Osteoblast (primary cell): ENCODE data around the gene NTF3. TPM values are rescaled to one million over a fixed set of nuclear protein-coding genes. Genes with fewer than 3 reads are reported as not detected.

Experiments
- DNase-seq: peaks from one replicate; pipeline ENCODE4 v3.0.0; 2011; ENCODE audit warnings: low spot score, mixed read lengths; ENCODE audit not compliant: insufficient read length; ENCODE audit errors: missing footprints
- H2AFZ ChIP-seq: 2 replicates; pipeline ENCODE4 v1.6.0; 2011; ENCODE audit warnings: mild to moderate bottlenecking, low read length
- H3K27ac ChIP-seq: 2 replicates; pipeline ENCODE4 v1.5.1; 2011; ENCODE audit warnings: mild to moderate bottlenecking, low read depth, low read length, moderate library complexity
- H3K27me3 ChIP-seq: 2 replicates; pipeline ENCODE4 v1.6.0; 2012; ENCODE audit warnings: mild to moderate bottlenecking, control low read depth, inconsistent platforms, low read length, moderate library complexity; ENCODE audit not compliant: insufficient read depth
- H3K36me3 ChIP-seq: 2 replicates; pipeline ENCODE4 v1.5.1; 2011; ENCODE audit warnings: mild to moderate bottlenecking, low read length, control low read depth, moderate library complexity; ENCODE audit not compliant: insufficient read depth
- H3K4me1 ChIP-seq: 2 replicates; pipeline ENCODE4 v1.5.1; 2011; ENCODE audit warnings: mild to moderate bottlenecking, low read length, control low read depth, moderate library complexity; ENCODE audit not compliant: insufficient read depth
- H3K4me2 ChIP-seq: 2 replicates; pipeline ENCODE4 v1.6.0; 2011; ENCODE audit warnings: mild to moderate bottlenecking, low read length; ENCODE audit not compliant: insufficient read depth
- H3K4me3 ChIP-seq: fragments of 200-600 bp; sonication (generic); 3 replicates; pipeline ENCODE4 v1.5.1; 2012; ENCODE audit warnings: mild to moderate bottlenecking, low read length, inconsistent platforms; ENCODE audit not compliant: insufficient read depth
- H3K79me2 ChIP-seq: 2 replicates; pipeline ENCODE4 v1.6.0; 2012; ENCODE audit warnings: mild to moderate bottlenecking, low read length, control low read depth, inconsistent platforms; ENCODE audit not compliant: insufficient read depth
- H3K9me3 ChIP-seq: 2 replicates; pipeline ENCODE4 v1.5.1; 2011; ENCODE audit warnings: low read depth, low read length, control low read depth
- H4K20me1 ChIP-seq: 2 replicates; pipeline ENCODE4 v1.6.0; 2012; ENCODE audit warnings: mild to moderate bottlenecking, low read length, control low read depth; ENCODE audit not compliant: insufficient read depth
- total RNA-seq: library from RNA; depleted of rRNA; stranded (reverse); fragments of >200 nt; gene quantifications from 2 replicates; pipeline ENCODE4 v1.2.3, GENCODE V29; 2012
- TF ChIP-seq, protein P1 (sequence below): IDR thresholded peaks from 2 replicates; pipeline ENCODE4 v1.5.1; 2011; ENCODE audit warnings: mild to moderate bottlenecking, low read depth, low read length, moderate library complexity; ENCODE audit errors: extremely low read depth

The NTF3 gene
- total RNA-seq, 1 donor: 1.1 TPM

DNA sequence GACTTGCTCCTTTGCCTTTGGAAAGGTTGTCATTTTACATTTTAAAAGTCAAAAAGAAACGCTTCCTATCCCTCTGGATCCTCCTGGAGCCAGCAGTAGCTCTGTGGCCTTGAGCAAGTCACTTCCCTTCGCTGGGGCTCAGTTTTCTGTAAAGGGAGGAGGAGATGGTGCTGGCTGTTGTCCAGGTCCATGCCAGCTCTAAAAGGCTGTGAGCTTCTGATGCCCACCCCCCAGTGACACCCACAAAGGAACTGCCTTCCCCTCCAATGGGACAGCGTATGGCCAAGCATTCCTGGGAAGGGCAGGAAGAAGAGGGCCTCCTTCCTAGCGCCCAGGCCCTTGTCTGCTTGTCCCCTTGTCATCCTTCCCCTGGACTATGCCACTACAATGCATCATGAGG lies 81.5 kb downstream of the NTF3 start:
- Histone ChIP-seq H4K20me1 (no peaks in the 10 kb centered on the region), H3K27ac (no peak overlapping the region), H3K9me3 (no peaks in the 10 kb centered on the region), H3K27me3 (no peaks in the 10 kb centered on the region), H3K79me2 (no peaks in the 10 kb centered on the region), H2AFZ (no peak overlapping the region), H3K4me1 (no peaks in the 10 kb centered on the region), H3K36me3 (no peaks in the 10 kb centered on the region), H3K4me3 (no peak overlapping the region), H3K4me2 (no peak overlapping the region)
- TF ChIP-seq, protein P1, sequence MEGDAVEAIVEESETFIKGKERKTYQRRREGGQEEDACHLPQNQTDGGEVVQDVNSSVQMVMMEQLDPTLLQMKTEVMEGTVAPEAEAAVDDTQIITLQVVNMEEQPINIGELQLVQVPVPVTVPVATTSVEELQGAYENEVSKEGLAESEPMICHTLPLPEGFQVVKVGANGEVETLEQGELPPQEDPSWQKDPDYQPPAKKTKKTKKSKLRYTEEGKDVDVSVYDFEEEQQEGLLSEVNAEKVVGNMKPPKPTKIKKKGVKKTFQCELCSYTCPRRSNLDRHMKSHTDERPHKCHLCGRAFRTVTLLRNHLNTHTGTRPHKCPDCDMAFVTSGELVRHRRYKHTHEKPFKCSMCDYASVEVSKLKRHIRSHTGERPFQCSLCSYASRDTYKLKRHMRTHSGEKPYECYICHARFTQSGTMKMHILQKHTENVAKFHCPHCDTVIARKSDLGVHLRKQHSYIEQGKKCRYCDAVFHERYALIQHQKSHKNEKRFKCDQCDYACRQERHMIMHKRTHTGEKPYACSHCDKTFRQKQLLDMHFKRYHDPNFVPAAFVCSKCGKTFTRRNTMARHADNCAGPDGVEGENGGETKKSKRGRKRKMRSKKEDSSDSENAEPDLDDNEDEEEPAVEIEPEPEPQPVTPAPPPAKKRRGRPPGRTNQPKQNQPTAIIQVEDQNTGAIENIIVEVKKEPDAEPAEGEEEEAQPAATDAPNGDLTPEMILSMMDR: no peak
- no peak for DNase-seq

DNA sequence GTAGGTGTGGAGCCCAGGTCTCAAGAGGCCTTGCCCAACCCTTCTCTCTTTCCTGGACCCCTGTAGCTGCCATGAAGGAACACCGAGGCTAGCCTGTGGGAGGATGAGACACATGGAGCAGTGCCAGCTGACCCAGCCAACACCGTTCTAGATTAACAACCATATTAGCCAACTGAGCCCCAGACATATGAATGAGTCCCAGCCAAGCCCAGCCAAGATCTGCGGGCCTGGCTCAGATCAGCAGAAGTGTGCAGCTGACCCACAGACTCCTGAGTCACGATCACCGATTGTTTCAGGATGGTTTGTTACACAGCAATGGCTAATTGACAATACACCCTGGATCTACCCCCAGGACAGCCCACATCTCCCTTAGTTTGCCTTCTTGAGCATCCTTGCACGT lies 82.1 kb downstream of the NTF3 start:
- H4K20me1 ChIP-seq: no peaks in the 10 kb centered on the region
- H3K27me3 ChIP-seq: no peaks in the 10 kb centered on the region
- H3K79me2 ChIP-seq: no peaks in the 10 kb centered on the region
- no peak overlapping the region for H3K4me2 ChIP-seq
- H3K4me3 ChIP-seq: no peak overlapping the region
- no peak for DNase-seq
- no peaks in the 10 kb centered on the region for H3K4me1 ChIP-seq
- no peak overlapping the region for H3K27ac ChIP-seq
- H3K9me3 ChIP-seq: no peaks in the 10 kb centered on the region
- no peaks in the 10 kb centered on the region for H3K36me3 ChIP-seq
- TF ChIP-seq, protein P1: no peak
- H2AFZ ChIP-seq: no peak overlapping the region

DNA sequence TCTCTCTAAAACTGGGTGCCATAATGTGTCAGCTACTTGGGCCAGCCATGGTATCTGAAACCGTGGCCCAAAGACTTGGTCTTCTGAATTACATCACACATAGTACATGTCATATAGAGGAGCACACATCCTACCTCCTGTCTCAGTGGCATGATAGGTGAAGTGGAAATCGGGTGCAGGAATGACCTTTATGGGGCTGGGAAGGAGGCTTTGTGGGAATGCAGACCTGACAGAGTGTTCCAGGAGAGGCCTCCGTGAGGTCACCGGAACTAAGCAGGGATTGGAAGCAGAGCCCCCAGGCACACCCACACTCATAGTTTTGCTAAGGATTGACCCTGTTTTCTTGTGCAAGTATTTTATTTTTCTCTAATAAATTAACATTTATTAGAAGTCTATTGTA lies 82.6 kb downstream of the NTF3 start:
- Histone ChIP-seq H3K9me3 (no peaks in the 10 kb centered on the region), H2AFZ (no peak overlapping the region), H3K4me1 (no peaks in the 10 kb centered on the region), H3K36me3 (no peaks in the 10 kb centered on the region), H3K4me3 (no peak overlapping the region), H3K27ac (no peak overlapping the region), H3K27me3 (no peaks in the 10 kb centered on the region), H4K20me1 (no peaks in the 10 kb centered on the region), H3K79me2 (no peaks in the 10 kb centered on the region), H3K4me2 (no peak overlapping the region)
- TF ChIP-seq, protein P1: no peak
- no peak for DNase-seq

DNA sequence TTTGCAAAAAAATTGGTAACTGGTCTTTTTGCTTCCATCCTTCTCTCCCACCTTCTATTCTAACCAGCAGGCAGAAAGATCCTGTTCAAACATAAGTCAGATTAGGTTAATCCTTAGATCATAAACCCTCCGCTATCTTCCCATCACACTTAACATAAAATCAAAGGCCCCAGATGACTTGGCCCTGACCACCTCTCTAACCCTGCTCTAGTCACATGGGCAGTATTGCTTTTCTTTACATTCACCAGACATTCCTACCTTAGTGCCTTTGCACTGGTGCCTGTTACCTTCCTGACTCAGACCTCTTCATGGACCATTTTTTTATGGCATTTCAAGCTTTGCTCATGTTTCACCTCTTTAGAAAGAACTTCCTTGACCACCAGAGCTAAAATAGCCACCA lies 83.5 kb downstream of the NTF3 start:
- DNase-seq: no peak
- H3K27me3 ChIP-seq: no peaks in the 10 kb centered on the region
- no peaks in the 10 kb centered on the region for H3K36me3 ChIP-seq
- H3K79me2 ChIP-seq: no peaks in the 10 kb centered on the region
- H4K20me1 ChIP-seq: no peaks in the 10 kb centered on the region
- H3K27ac ChIP-seq: no peak overlapping the region
- TF ChIP-seq, protein P1: no peak
- H3K4me3 ChIP-seq: no peak overlapping the region
- no peaks in the 10 kb centered on the region for H3K9me3 ChIP-seq
- H2AFZ ChIP-seq: no peak overlapping the region
- H3K4me2 ChIP-seq: no peak overlapping the region
- H3K4me1 ChIP-seq: no peaks in the 10 kb centered on the region
